H9 (cell line): Measurements from ENCODE around the gene DISP3. TPM values are rescaled to one million over a fixed set of nuclear protein-coding genes. Genes with fewer than 3 reads are reported as not detected.

ENCODE experiments used
- DNase-seq: peaks from one replicate; pipeline ENCODE4 v3.0.0-alpha.2; 2017
- H2AFZ ChIP-seq: one replicate; pipeline ENCODE4 v1.6.1; 2013; ENCODE audit warnings: mild to moderate bottlenecking, low read length, control low read depth, moderate library complexity
- H2AK5ac ChIP-seq: 2 replicates; pipeline ENCODE4 v1.6.1; 2013; ENCODE audit warnings: low read length, control low read depth, mixed read lengths; ENCODE audit not compliant: insufficient read length
- H2BK120ac ChIP-seq: one replicate; pipeline ENCODE4 v1.6.1; 2013; ENCODE audit warnings: low read depth, mild to moderate bottlenecking, low read length, control low read depth, inconsistent platforms; ENCODE audit not compliant: poor library complexity, severe bottlenecking
- H2BK12ac ChIP-seq: 2 replicates; pipeline ENCODE4 v1.6.1; 2013; ENCODE audit warnings: low read length, control low read depth, mixed read lengths, low read depth; ENCODE audit not compliant: insufficient read length
- H2BK15ac ChIP-seq: 2 replicates; pipeline ENCODE4 v1.6.1; 2013; ENCODE audit warnings: low read depth, low read length, control low read depth
- H2BK20ac ChIP-seq: one replicate; pipeline ENCODE4 v1.6.1; 2013; ENCODE audit warnings: low read depth, mild to moderate bottlenecking, low read length, control low read depth, inconsistent platforms; ENCODE audit not compliant: poor library complexity, severe bottlenecking
- H2BK5ac ChIP-seq: 2 replicates; pipeline ENCODE4 v1.6.1; 2013; ENCODE audit warnings: low read length, control low read depth, mixed read lengths; ENCODE audit not compliant: insufficient read length
- H3K14ac ChIP-seq: 2 replicates; pipeline ENCODE4 v1.6.1; 2013; ENCODE audit warnings: low read length, control low read depth; ENCODE audit not compliant: insufficient read depth
- H3K18ac ChIP-seq: 2 replicates; pipeline ENCODE4 v1.6.1; 2013; ENCODE audit warnings: low read depth, mild to moderate bottlenecking, mixed read lengths, low read length, control low read depth; ENCODE audit not compliant: insufficient read length
- H3K23ac ChIP-seq: 2 replicates; pipeline ENCODE4 v1.6.1; 2013; ENCODE audit warnings: low read length, control low read depth, mixed read lengths, low read depth; ENCODE audit not compliant: insufficient read length
- H3K23me2 ChIP-seq: 2 replicates; pipeline ENCODE4 v1.6.1; 2013; ENCODE audit warnings: low read depth, mild to moderate bottlenecking, mixed read lengths, low read length, control low read depth; ENCODE audit not compliant: insufficient read length, poor library complexity, severe bottlenecking
- H3K27ac ChIP-seq: 2 replicates; pipeline ENCODE4 v1.5.1; 2013; ENCODE audit warnings: low read length, control low read depth, mixed read lengths, low read depth; ENCODE audit not compliant: insufficient read length
- H3K27me3 ChIP-seq: 2 replicates; pipeline ENCODE4 v1.6.1; 2013; ENCODE audit warnings: low read length, control low read depth, inconsistent platforms; ENCODE audit not compliant: insufficient read depth
- H3K4ac ChIP-seq: 2 replicates; pipeline ENCODE4 v1.6.1; 2013; ENCODE audit warnings: low read depth, mild to moderate bottlenecking, control low read depth, inconsistent platforms, low read length, moderate library complexity
- H3K4me1 ChIP-seq: 2 replicates; pipeline ENCODE4 v1.6.1; 2013; ENCODE audit warnings: low read length, control low read depth, inconsistent platforms; ENCODE audit not compliant: insufficient read depth
- H3K4me2 ChIP-seq: 2 replicates; pipeline ENCODE4 v1.6.1; 2013; ENCODE audit warnings: low read length, control low read depth, mixed read lengths; ENCODE audit not compliant: insufficient read length, insufficient read depth
- H3K56ac ChIP-seq: 2 replicates; pipeline ENCODE4 v1.6.1; 2013; ENCODE audit warnings: low read depth, mild to moderate bottlenecking, mixed read lengths, low read length, control low read depth; ENCODE audit not compliant: insufficient read length
- H3K79me1 ChIP-seq: 2 replicates; pipeline ENCODE4 v1.6.1; 2013; ENCODE audit warnings: low read depth, mild to moderate bottlenecking, moderate library complexity, low read length, control low read depth, inconsistent platforms; ENCODE audit not compliant: insufficient read depth, poor library complexity, severe bottlenecking
- H3K79me2 ChIP-seq: 2 replicates; pipeline ENCODE4 v1.6.1; 2013; ENCODE audit warnings: low read length, control low read depth, inconsistent platforms; ENCODE audit not compliant: insufficient read depth
- H3K9ac ChIP-seq: 2 replicates; pipeline ENCODE4 v1.6.1; 2013; ENCODE audit warnings: low read length, control low read depth, mixed read lengths; ENCODE audit not compliant: insufficient read length; ENCODE audit errors: extremely low read depth
- H3K9me3 ChIP-seq: one replicate; pipeline ENCODE4 v1.6.1; 2013; ENCODE audit warnings: low read depth, low read length, inconsistent platforms; ENCODE audit not compliant: control insufficient read depth
- H3T11ph ChIP-seq: one replicate; pipeline ENCODE4 v1.6.1; 2013; ENCODE audit warnings: mild to moderate bottlenecking, low read length, control low read depth, inconsistent platforms
- H4K20me1 ChIP-seq: one replicate; pipeline ENCODE4 v1.6.1; 2013; ENCODE audit not compliant: control insufficient read depth, insufficient read length, insufficient read depth
- H4K5ac ChIP-seq: 2 replicates; pipeline ENCODE4 v1.6.1; 2013; ENCODE audit warnings: low read depth, mild to moderate bottlenecking, mixed read lengths, low read length, control low read depth; ENCODE audit not compliant: insufficient read length
- H4K8ac ChIP-seq: replicated peaks from 2 replicates; pipeline ENCODE4 v1.6.1; 2013; ENCODE audit warnings: low read length, control low read depth, mixed read lengths, low read depth; ENCODE audit not compliant: insufficient read length
- H4K91ac ChIP-seq: 2 replicates; pipeline ENCODE4 v1.6.1; 2013; ENCODE audit warnings: low read depth, mild to moderate bottlenecking, moderate library complexity, mixed read lengths, low read length, control low read depth; ENCODE audit not compliant: insufficient read length
- H3K27ac Mint-ChIP-seq, 3 experiments: 2 replicates in 2 of 3; 3 replicates in 1 of 3; pipeline ENCODE4 v1.8.0; 2020 to 2021; ENCODE audit warnings: mixed read lengths in 3 of 3, mild to moderate bottlenecking in 1 of 3, moderate library complexity in 1 of 3
- H3K27me3 Mint-ChIP-seq: 2 replicates; pipeline ENCODE4 v1.8.0; 2021; ENCODE audit warnings: low read depth, mild to moderate bottlenecking, moderate library complexity, mixed read lengths
- H3K36me3 Mint-ChIP-seq, 3 experiments: 2 replicates in 2 of 3; 3 replicates in 1 of 3; pipeline ENCODE4 v1.8.0; 2020 to 2021; ENCODE audit warnings: low read depth in 3 of 3, mixed read lengths in 3 of 3; ENCODE audit not compliant: insufficient read depth in 1 of 3
- H3K4me1 Mint-ChIP-seq, 2 experiments: 2 replicates each; pipeline ENCODE4 v1.8.0; 2020; ENCODE audit warnings: mixed read lengths in 2 of 2
- H3K4me3 Mint-ChIP-seq, 2 experiments: 2 replicates in 1 of 2; 3 replicates in 1 of 2; pipeline ENCODE4 v1.8.0; 2020 to 2021; ENCODE audit warnings: mild to moderate bottlenecking in 2 of 2, mixed read lengths in 2 of 2, moderate library complexity in 1 of 2
- H3K9me3 Mint-ChIP-seq, 2 experiments: 2 replicates in 1 of 2; 3 replicates in 1 of 2; pipeline ENCODE4 v1.8.0; 2020; ENCODE audit warnings: mild to moderate bottlenecking in 2 of 2, mixed read lengths in 2 of 2, moderate library complexity in 1 of 2
- WGBS: extraction: QIAGEN DNeasy Blood & Tissue Kit; methylation state at CpG from one replicate; pipeline ENCODE4 v1.1.7; 2013; ENCODE audit warnings: missing lambda C conversion rate, low lambda C conversion rate, mixed read lengths; ENCODE audit not compliant: insufficient read length; ENCODE audit errors: extremely low coverage; 5-methylcytosine and 5-hydroxymethylcytosine counted together
- total RNA-seq: library from RNA; stranded (reverse); gene quantifications from 2 replicates; pipeline ENCODE4 v1.2.1, GENCODE V29; 2021
- TF ChIP-seq, protein P1 (sequence below): fragments of 200-600 bp; sonication (generic); conservative IDR thresholded peaks from 3 replicates; pipeline ENCODE4 v1.8.0; 2021; ENCODE audit warnings: antibody characterized with exemption, mild to moderate bottlenecking

DISP3 gene
- total RNA-seq, 1 experiment from 2014 or later: 3.5 TPM

DNA sequence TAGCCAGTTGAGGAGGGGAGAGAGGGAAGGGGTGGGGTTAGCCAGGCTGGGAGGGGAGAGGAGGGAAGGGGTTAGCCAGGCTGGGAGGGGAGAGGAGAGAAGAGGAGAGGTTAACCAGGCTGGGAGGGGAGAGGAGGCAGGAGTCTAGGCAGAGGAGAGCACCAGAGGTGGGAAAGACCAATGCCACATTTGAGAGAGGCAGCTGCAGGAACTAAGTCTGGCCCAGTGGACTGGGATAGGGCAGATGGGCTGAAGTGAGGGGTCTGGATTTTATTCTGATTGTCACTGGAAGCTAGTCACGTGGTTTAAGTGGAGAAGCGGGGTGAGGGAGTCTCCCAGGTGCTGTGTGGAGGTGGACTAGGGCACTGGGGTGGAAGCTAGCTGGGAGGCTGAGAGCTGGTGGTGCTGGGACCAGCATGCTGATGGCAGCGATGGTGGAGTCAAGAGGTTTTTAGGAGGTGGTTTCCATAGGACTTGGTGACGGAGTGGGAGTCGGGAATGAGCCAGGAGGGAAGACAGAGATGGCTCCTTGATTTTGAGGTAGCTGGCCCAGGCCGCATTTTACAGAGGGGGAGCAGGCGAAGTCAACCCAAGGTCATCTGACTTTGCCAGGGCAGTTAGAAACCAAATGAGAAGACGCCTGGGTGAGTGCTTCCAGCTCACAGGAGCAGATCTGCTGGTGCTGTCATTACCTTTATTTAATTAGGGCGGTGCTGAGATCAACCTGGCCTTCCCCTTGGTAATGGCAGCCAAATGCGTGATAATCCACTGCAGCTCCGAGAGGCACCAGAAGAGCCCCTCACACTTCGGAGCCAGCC is 42.8 kb downstream of the DISP3 start:
- peak overlapping the region; percentile 58 to 92 (median 88); a peak in 4 of 7 replicates for H3K27ac Mint-ChIP-seq

More for the DNA sequence above, 42.8 kb downstream of the DISP3 start:
- Histone ChIP-seq H3K79me1 (no peaks in the 10 kb centered on the region), H3K23me2 (no peaks in the 10 kb centered on the region), H3K79me2 (no peaks in the 10 kb centered on the region), H2BK5ac (no peak overlapping the region), H3K4me2 (no peak overlapping the region), H2BK15ac (no peak overlapping the region), H4K20me1 (no peaks in the 10 kb centered on the region), H3K27ac (no peak overlapping the region), H3K27me3 (no peaks in the 10 kb centered on the region), H3K18ac (no peak overlapping the region), H3K56ac (no peak overlapping the region), H2AFZ (no peak overlapping the region), H2AK5ac (no peak overlapping the region), H3T11ph (no peak overlapping the region), H3K23ac (no peak overlapping the region), H4K91ac (no peak overlapping the region), H4K5ac (no peak overlapping the region), H2BK12ac (no peak overlapping the region), H3K9ac (no peak overlapping the region), H2BK20ac (no peak overlapping the region), H3K9me3 (no peaks in the 10 kb centered on the region), H4K8ac (no peak overlapping the region), H2BK120ac (no peak overlapping the region), H3K14ac (no peak overlapping the region; the same call in 1 of the 2 replicates), H3K4ac (no peak overlapping the region), H3K4me1 (no peaks in the 10 kb centered on the region)
- Mint-ChIP-seq H3K9me3 (no peaks in the 10 kb centered on the region), H3K27me3 (no peaks in the 10 kb centered on the region), H3K4me1 (peaks cover 10% of the 10 kb centered on the region in 2 experiments), H3K4me3 (no peak overlapping the region), H3K36me3 (peaks cover 0 to 11% (median 2%) of the 10 kb centered on the region in 3 experiments; a peak in 4 of 7 replicates)
- TF ChIP-seq, protein P1, sequence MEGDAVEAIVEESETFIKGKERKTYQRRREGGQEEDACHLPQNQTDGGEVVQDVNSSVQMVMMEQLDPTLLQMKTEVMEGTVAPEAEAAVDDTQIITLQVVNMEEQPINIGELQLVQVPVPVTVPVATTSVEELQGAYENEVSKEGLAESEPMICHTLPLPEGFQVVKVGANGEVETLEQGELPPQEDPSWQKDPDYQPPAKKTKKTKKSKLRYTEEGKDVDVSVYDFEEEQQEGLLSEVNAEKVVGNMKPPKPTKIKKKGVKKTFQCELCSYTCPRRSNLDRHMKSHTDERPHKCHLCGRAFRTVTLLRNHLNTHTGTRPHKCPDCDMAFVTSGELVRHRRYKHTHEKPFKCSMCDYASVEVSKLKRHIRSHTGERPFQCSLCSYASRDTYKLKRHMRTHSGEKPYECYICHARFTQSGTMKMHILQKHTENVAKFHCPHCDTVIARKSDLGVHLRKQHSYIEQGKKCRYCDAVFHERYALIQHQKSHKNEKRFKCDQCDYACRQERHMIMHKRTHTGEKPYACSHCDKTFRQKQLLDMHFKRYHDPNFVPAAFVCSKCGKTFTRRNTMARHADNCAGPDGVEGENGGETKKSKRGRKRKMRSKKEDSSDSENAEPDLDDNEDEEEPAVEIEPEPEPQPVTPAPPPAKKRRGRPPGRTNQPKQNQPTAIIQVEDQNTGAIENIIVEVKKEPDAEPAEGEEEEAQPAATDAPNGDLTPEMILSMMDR: no peak
- WGBS: no CpG with 5 or more reads among the region's 12 CpGs
- DNase-seq: no peak
